ENCODE measurements around the gene SYT7. TPM values are rescaled to one million over a fixed set of nuclear protein-coding genes. Genes with fewer than 3 reads are reported as not detected.
"Not testable (repeated sequence)": the region's sequence is repeated elsewhere in the genome, so short reads cannot be mapped to it uniquely, and the experiment has no call there.

Gene SYT7
- polyA plus RNA-seq (ENCODE audit: insufficient read length in 3 of 3), result 1 to 10 TPM; 3.6 to 5.6 (median 5.1) TPM

DNA sequence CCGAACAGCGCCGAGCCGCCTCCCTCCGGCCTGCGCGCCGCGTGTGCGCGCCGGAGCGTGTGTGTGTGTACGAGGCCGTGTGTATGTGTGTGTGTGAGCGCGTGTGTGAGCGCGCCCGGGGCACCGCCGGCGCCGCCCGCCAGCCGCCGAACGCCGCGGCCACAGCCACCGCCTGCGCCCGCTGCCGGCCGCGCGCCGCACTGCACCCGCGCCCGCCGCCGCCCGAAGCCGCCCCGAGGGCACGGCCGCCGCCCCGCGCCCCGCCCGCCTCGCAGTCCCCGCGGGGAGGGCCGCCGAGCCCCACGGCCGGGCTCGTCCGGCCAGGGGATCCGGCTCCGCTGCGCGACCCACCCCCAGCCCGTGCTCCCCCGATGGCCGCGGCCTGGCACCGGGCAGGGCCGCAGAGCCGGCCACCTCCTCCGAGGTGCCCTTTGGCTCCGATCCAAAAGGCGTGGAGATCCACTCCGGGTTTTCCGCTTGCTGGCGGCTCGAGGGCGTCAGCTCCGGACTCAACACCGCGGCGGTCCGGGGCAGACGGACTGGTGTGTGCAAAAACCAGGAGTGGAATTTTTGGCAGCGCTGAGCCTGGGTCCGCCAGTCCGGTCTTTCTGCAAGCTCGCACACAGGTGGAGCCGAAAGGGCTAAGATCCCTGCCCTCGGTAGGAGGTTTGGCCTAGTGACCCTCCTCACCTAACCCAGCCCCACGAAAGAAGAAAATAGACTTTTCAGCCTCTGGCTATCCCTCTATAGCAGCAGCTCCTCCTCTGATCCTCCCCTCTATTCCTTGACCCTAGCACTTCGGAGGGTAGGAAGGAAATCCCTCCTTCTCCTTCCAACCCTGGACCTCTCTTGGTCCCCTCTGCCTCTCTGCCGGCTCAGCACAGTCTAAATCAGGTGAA, at the start of gene SYT7:
Gene SYT7 (minus strand): TSS at position 47 of the 899 bp plus-strand sequence. CDS start 256 bp downstream, outside the sequence.
- peak; percentile 92 to 97 (median 95) for DNase-seq (ENCODE audit: low read depth in 3 of 3, low spot score in 2 of 3)

DNA sequence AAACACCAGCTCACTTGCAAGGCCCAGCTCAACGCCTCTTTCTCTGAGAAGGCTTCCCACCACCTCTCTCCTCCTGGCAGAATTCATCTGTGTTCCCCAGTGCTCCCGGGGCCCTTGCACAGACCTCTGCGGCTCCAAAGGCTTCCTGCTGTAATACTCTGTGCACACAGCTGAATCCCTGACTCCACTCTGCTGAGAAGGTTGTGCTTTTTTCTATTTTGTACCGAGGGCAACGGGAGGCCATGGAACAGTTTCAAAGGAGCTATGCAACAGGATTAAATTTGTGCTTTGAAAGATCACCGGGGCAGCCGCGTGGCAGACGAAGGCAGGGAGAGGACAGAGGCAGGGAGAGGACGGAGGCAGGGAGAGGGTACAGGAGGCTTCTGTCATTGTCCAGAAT, 49.2 kb upstream of the SYT7 start:
- no peak for DNase-seq (ENCODE audit: low read depth in 3 of 3, low spot score in 2 of 3)

DNA sequence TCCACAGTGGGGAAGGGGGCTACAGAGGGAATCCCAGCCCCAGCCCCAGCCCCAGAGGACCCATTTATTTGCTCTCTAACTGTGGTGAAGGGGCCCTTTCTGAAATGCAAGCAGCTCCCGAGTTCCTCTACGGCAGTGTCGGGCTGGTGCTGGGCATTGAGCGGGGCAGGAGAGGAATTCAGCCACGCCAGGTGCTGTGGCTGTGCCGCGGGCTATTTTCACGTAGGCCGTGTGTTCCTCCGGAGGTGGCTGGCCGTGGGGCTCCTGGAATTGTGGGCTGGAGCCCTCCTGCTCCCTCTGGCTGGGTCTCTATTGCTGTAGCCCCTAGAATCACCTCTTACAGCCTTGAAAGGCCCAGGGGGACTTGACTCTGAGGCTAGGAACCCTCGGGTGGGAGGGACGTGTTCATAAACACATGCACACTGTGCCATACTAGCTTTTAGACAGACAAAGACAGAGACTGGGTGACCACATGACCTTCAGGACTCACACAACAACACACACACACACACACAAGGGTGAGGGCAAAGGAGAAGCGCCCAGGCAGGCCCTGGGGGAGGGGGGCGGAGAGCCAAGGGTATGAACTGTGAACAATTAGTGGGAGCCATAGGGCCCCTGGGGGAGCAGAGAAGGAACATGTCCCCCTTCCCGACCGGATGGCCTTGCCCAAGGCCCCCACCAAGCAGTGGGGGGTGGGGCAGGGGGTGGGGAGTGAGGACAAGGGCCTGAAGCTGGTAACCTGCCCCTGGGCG, 48.4 kb upstream of the SYT7 start:
- no peak for DNase-seq (ENCODE audit: low read depth in 3 of 3, low spot score in 2 of 3)

GRCh38 chr11:61628662-61628970, 47.7 kb upstream of the SYT7 start:
- DNase-seq (ENCODE audit: low read depth in 3 of 3, low spot score in 2 of 3), result no peak

DNA sequence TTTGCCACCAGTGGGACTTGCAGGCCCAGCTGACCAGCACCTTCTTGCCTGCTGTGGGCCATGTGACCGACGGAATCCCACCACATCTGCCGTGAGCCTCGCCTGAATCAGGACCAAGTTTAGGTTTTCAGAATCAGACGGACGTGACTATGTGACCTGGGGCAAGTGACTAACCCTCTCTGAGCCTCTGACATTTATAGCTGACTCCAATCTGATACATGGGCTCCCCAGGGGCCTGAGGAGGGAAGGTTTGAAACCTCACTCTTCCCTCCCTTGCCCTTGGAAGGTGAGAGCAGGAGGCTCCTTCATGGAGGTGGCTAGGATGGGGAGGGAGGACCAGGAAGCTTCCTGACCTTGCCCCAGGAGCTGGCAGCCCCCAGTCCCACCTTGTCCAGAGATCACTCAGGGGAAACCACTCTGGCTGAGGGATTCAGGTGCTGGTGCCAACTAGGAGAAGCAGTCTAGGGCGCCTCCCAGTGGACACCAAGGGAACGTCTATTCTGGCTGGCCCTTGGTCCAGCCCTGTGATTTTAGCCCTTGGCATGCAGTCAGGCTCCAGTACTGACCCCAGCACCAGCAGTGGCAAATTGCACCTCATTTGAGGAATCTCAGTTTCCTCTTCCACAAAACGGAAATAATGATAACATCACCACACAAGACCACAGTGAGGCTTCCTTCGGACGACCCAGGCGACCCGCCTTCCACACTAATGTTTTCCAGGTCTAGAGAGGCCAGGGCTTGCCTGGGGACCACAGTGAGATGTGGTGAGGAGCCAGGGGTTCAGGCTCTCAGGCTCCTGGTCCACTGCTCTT, 47.2 kb upstream of the SYT7 start:
- no peak for DNase-seq (ENCODE audit: low read depth in 3 of 3, low spot score in 2 of 3)

DNA sequence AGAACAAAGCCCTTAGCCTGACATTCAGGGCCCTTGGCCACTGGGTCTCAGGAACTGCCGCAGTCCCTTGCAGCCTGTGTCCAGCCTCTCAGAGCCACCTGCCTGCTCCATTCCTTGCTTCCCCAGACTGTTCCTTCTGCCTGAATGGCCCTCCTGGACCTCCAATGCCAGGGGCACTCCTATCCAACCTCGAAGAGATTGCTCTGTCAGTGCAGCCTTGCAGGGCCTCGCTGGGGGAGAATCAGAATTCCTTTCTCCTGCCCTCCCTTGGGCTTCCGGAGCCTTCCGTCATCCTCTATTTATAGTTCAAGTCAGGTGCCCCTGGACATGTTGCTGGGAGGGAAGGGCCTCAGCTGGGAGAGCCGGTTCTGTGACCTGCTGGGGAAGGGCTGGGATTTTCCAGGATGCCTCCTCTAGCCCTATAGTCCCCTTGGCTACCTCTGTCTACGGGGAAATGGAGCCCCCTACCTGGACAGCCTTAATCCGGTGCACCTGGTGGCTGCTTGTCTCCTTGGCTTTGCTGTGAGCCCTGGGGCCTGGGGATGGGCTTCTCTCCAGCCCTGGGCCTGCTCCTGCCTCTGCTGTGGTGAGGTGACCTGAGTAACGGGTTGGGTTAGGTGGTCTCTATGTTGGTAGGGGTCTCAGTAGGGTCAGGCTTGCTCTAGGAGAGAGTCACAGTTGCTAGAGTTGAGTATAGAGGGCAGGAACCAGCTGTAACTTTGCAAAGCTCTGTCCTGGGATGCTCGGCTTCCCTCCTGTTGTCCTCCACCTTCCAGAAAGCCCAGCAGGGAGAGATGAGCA, 45.9 kb upstream of the SYT7 start:
- peak in 1 of 3 donors; percentile 56 for DNase-seq (ENCODE audit: low read depth in 3 of 3, low spot score in 2 of 3)

DNA sequence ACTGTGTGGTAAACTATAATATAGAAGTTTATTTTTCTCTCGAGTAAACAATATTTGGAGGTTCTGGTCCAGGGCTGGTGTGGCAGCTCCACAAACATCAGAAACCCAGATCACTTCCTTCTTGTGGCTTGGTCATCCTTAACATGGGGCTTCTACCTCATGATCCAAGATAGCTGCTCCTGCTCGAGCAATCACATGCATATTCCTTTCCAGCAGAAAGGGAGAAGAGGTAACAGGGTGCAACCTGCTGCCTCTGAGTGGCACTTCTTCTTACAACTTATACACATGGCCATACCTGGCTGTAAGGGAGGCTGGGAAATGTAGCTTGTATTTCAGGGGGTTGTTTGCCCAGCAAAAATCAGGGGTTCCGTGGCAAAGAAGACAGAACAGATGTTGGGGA, 44.6 kb upstream of the SYT7 start:
- DNase-seq (ENCODE audit: low read depth in 3 of 3, low spot score in 2 of 3), result no peak

DNA sequence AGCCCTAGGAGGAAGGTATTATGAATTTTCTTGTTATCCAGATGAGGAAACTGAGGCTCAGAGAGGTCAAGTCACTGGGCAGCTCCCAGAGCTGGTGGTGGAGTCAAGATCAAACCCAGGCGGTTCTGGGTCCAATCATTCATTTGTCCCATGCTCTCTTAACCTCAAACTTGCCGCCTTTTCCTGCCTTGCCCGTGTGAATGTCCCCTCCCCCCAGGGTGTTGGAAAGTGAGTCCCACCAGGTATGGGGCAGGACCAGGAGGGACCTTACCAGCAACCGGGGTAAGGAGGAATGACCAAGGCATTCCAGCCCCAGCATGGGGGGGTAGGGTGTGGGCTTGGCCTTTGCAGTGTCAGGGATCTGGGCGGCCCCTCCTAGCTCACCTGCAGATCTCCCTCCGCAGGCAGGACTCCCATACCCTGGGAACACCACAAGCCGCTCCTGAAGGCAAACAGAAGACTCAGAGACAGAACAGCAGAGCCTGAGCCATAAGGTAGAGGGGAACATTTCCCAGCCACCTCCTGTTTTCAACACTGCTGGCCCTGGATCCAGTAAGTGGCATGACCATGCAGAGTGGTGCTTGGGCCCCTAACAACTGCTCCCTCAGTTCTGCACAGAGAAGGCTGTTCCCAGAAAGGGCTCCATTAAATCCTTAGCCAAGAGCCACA, 41.2 kb upstream of the SYT7 start:
- DNase-seq (ENCODE audit: low read depth in 3 of 3, low spot score in 2 of 3), result no peak

DNA sequence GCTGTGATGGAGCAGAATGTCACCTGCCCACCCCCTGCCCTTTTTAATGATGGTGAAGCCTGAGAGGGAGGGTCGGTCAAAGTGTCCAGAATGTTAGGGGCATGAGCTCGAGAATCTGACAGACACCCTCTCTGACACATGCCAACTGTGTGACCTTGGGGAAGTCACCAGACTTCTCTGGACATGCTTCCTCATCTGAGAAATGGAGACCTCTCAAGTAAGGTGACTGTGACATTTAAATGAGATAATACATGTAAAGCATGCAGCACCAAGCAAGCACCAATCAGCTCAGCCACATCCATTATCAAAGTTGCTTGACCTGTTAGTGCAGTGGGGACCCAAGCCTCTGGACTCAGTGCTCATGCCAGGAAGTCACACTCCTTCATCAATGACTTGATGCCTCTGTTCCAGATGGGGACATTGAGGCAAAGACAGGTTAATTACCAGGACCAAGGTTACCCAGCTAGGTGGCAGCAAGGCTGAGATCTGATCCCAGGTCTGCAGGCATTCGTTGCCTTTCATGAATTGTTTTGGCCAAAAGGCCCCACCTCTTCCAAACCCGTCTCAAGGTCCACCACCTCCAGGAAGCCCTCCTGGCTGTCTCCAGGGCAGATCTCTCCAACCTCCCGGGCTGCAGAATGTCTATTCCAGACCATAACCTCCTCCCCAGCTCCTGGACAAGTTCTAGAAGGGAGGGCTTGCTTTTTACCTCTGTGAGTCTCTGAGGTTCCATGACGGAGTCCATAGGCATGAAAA, 38.8 kb upstream of the SYT7 start:
- DNase-seq (ENCODE audit: low read depth in 3 of 3, low spot score in 2 of 3), result no peak

DNA sequence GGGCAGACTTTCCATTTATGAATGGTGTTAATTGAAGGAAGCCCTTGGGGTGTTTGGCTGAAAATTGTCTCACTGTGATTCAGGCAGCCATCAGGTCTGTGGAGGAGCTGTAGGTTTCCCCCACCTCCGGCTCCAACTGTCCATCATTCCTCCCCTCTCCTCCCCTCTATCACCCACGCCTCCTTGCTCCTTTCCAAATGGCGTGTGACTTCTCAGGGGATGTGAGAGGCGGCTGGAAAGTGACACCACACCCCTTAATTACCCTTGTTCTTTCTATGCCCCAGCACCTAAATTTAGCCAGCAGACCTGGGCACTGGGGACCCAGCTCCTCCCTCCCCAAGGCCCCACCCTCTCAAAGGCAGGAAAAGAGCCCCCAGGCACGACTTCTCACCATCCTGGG, 38.1 kb upstream of the SYT7 start:
- no peak for DNase-seq (ENCODE audit: low read depth in 3 of 3, low spot score in 2 of 3)

DNA sequence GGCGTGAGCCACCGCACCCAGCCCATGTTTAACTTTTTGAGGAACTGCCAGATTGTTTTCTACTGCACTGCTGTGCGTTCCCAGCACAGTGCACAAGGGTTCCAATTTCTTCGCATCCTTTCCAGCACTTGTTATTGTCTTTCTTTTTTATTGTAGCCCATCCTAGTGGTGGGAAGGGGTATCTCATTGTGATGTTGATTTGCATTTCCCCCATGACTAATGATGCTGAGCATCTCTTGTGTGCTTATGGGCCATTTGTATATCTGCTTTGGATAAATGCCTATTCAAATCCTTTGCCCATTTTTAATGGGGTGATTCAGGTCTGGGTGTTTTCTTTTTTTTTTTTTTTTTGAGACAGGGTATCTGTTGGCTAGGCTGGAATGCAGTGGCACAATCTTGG, 36.6 kb upstream of the SYT7 start:
- no peak for DNase-seq (ENCODE audit: low read depth in 3 of 3, low spot score in 2 of 3)

DNA sequence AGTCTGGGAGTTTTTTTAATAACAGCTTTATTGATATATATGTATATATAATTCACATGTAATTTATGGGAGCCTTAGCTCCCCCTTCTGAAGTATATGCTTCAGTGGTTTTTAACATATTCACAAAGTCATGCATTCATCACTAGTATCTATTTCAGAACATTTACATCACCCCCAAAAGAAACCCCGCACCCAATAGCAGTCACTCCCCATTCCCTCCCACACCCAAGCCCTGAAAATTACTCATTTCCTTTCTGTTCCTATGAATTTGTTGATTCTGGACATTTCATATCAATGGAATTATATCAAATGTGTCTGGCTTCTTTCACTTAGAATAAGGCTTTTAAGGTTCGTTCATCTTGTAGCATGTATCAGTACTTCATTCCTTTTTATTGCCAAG, 35.6 kb upstream of the SYT7 start:
- DNase-seq (ENCODE audit: low read depth in 3 of 3, low spot score in 2 of 3), result no peak

DNA sequence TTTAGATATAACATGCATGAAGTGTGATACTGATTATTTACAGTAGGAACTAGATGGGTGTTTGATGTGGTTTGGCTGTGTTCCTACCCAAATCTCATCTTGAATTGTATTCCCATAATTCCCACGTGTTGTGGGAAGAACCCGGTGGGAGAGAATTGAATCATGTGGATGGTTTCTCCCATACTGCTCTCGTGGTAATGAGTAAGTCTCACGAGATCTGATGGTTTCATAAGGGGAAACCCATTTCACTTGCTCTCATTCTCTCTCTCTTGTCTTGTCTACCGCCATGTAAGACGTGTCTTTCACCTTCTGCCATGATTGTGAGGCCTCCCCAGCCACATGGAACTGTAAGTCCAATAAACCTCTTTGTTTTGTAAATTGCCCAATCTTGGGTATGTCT, 33.9 kb upstream of the SYT7 start:
- DNase-seq (ENCODE audit: low read depth in 3 of 3, low spot score in 2 of 3), result not testable (repeated sequence)

DNA sequence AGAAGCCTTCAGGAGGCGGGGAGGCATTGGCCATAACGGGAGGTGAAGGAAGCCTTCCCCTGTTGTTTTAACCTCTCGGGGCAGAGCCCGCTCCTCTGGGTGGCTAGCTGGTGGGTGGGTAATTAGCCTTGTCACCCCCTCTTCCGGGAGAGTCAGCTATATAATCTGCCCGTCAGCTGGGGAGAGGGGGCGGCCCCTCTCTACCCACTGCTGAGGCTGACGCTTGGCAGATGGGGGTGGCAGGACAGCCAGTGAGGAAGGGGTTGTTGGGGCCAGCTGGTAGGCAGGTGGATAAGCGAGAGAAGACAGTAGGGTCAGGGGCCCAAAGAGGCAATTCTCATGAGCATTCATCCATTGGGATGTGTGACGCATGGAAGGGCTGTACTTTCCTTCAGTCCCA, 33.0 kb upstream of the SYT7 start:
- no peak for DNase-seq (ENCODE audit: low read depth in 3 of 3, low spot score in 2 of 3)

DNA sequence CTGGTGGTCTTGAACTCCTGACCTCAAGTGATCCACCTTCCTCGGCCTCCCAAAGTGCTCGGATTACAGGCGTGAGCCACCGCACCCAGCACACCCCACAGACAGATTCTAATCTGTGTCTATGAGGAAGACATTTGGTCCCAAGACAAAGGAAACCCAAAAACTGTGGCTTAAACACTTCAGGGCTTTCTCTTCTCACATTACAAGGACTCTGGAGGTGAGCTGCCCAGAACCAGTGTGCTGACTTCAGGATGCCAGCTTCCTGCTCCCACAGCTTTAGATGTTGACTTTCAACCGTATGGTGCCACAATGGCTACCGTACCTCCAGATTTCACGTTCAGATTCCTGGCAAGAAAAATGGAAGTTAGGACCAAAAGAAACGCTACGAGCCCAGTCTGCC, 32.2 kb upstream of the SYT7 start:
- DNase-seq (ENCODE audit: low read depth in 3 of 3, low spot score in 2 of 3), result no peak

- no peak for DNase-seq (ENCODE audit: low read depth in 3 of 3, low spot score in 2 of 3)
These were observed 30.4 kb upstream of the SYT7 start for GRCh38 chr11:61611309-61611708.

DNA sequence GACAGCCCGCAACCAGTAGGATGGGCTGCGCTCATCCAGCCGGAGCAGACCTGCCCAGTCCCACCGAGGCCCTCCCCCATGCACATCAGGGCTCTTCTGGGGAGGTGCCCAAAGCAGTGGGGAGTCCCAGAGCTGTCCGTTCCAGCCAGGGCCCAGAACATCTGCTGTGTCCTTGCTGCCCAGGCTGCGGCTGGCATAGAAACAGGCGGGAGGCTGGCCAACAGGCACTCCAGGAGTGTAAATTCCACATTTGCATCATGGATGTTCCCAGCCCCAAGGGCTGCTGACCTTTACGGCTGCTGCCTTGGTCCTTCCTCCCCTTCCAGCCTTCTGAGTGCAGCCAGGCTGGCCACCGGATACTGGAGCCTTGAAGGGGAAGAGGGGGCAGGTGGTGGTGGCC, 30.0 kb upstream of the SYT7 start:
- no peak for DNase-seq (ENCODE audit: low read depth in 3 of 3, low spot score in 2 of 3)

GRCh38 chr11:61609980-61610366, 29.1 kb upstream of the SYT7 start:
- DNase-seq (ENCODE audit: low read depth in 3 of 3, low spot score in 2 of 3), result no peak
